Chondrocyte (in vitro differentiated cells): ENCODE results near the gene ARHGAP1. TPM values are rescaled to one million over a fixed set of nuclear protein-coding genes. Genes with fewer than 3 reads are reported as not detected.

ENCODE experiments used
- DNase-seq: peaks from one replicate; pipeline ENCODE4 v3.0.0; 2021; ENCODE audit warnings: mixed read lengths, low spot score
- H3K27ac Mint-ChIP-seq: one replicate; pipeline ENCODE4 v1.8.0; 2021; ENCODE audit warnings: mild to moderate bottlenecking, moderate library complexity, mixed read lengths; ENCODE audit not compliant: unreplicated experiment
- H3K27me3 Mint-ChIP-seq: 2 replicates; pipeline ENCODE4 v1.8.0; 2021; ENCODE audit warnings: low read depth, mixed read lengths
- H3K36me3 Mint-ChIP-seq: 2 replicates; pipeline ENCODE4 v1.8.0; 2021; ENCODE audit warnings: low read depth, mixed read lengths
- H3K4me1 Mint-ChIP-seq: 2 replicates; pipeline ENCODE4 v1.8.0; 2021; ENCODE audit warnings: low read depth, mild to moderate bottlenecking, mixed read lengths
- H3K4me3 Mint-ChIP-seq: one replicate; pipeline ENCODE4 v1.8.0; 2021; ENCODE audit warnings: mild to moderate bottlenecking, moderate library complexity, mixed read lengths; ENCODE audit not compliant: unreplicated experiment
- H3K9me3 Mint-ChIP-seq: 2 replicates; pipeline ENCODE4 v1.8.0; 2021; ENCODE audit warnings: low read depth, mixed read lengths
- long read RNA-seq: library from polyadenylated mRNA; stranded (forward); transcript quantifications from one replicate; pipeline ENCODE4 v2.0.0, GENCODE V29; 2021
- total RNA-seq: library from RNA; stranded (reverse); gene quantifications from 3 replicates; pipeline ENCODE4 v1.2.1, GENCODE V29; 2021
- TF ChIP-seq, protein P1 (sequence below): fragments of 200-600 bp; sonication (generic); IDR thresholded peaks from 2 replicates; pipeline ENCODE4 v1.5.0; 2021; ENCODE audit warnings: antibody characterized with exemption, mild to moderate bottlenecking, moderate library complexity

ARHGAP1 gene
- total RNA-seq, result 109 to 163 TPM (median 155 TPM) in 3 replicates
- long read RNA-seq, transcript ARHGAP1-201 (13 exons, 3,375 nt), result major isoform, 120 of 202 reads
- long read RNA-seq, partial matches to known transcripts, result 40 of 202 reads
- long read RNA-seq, other reads (novel, unspliced or antisense), result 42 of 202 reads

DNA sequence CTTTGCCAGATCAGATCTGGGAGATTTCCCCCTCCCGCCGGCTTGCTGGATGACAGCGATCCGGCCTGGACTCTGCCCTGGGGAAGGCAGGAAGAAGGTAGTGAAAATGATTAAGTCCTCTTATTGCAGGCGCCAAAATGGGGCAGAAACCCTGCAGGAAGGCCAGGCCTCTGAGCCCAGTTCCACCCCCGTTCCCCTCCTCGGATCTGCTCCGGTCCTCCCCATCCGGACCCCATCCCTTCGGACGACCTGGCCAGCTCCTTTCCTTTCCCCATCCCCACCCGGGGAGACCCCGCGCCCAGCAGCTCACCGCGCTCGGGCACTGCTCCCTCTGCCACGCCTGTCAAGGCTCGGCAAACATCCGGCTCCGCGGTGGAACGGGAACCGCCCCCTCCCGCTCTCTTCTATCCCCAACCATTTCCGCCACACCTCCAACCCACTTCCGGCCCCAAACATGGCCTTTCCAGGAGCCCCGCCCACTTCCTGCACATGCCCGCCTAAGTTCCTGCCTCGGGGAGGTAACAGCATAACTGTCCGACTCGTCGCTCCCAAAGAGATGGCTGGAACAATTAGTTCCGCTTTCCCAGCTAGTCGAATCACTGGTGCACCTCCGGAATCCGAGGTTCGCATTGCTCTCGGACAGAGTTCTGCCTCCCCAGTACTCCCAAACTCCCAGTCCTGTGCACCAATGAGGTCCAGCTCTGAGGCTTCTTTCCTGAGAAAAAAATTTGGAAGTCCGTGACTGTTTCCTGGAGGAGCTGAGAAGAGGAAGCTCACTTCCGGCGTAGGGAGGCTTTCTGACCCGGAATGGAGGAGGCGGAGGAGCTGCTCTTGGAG, at the start of gene ARHGAP1, which contains the start of gene ZNF408:
ARHGAP1 (minus strand) TSS at position 379 of the 837 bp plus-strand sequence. CDS start 4,512 bp downstream, outside the sequence.
ZNF408 (plus strand) TSS at position 791 of the 837 bp plus-strand sequence; CDS start at position 808, 17 bp downstream.
- peak; percentile 99 for DNase-seq
- Mint-ChIP-seq H3K36me3 (peaks cover 27% of the 10 kb centered on the region), H3K27me3 (no peaks in the 10 kb centered on the region), H3K4me1 (peaks cover 72% of the 10 kb centered on the region), H3K27ac (peak within 1 kb of the TSS; percentile 100), H3K9me3 (no peaks in the 10 kb centered on the region), H3K4me3 (peak within 1 kb of the TSS; percentile 99)
- TF ChIP-seq, protein P1, sequence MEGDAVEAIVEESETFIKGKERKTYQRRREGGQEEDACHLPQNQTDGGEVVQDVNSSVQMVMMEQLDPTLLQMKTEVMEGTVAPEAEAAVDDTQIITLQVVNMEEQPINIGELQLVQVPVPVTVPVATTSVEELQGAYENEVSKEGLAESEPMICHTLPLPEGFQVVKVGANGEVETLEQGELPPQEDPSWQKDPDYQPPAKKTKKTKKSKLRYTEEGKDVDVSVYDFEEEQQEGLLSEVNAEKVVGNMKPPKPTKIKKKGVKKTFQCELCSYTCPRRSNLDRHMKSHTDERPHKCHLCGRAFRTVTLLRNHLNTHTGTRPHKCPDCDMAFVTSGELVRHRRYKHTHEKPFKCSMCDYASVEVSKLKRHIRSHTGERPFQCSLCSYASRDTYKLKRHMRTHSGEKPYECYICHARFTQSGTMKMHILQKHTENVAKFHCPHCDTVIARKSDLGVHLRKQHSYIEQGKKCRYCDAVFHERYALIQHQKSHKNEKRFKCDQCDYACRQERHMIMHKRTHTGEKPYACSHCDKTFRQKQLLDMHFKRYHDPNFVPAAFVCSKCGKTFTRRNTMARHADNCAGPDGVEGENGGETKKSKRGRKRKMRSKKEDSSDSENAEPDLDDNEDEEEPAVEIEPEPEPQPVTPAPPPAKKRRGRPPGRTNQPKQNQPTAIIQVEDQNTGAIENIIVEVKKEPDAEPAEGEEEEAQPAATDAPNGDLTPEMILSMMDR, result no peak

DNA sequence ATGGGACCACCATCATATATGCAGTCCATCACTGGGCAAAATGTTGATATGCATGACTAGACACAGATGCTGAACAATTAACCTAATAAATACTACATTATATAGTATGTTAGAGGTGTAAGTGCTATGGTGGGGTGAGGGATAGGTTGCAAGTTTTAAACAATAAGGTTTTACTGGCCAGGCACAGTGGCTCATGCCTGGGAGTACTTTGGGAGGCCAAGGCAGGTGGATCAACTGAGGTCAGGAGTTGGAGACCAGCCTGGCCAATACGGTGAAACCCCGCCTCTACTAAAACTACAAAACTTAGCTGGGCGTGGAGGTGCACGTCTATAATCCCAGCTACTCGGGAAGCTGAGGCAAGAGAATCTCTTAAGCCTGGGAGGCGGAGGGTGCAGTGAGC, 46.7 kb upstream of the ARHGAP1 start:
- H3K36me3 Mint-ChIP-seq, result peaks cover 42% of the 10 kb centered on the region
- TF ChIP-seq, protein P1, result no peak
- H3K27me3 Mint-ChIP-seq, result no peaks in the 10 kb centered on the region
- no peak overlapping the region for H3K27ac Mint-ChIP-seq
- H3K4me1 Mint-ChIP-seq, result peaks cover 18% of the 10 kb centered on the region
- H3K4me3 Mint-ChIP-seq, result no peak overlapping the region
- DNase-seq, result peak; percentile 27
- no peaks in the 10 kb centered on the region for H3K9me3 Mint-ChIP-seq

DNA sequence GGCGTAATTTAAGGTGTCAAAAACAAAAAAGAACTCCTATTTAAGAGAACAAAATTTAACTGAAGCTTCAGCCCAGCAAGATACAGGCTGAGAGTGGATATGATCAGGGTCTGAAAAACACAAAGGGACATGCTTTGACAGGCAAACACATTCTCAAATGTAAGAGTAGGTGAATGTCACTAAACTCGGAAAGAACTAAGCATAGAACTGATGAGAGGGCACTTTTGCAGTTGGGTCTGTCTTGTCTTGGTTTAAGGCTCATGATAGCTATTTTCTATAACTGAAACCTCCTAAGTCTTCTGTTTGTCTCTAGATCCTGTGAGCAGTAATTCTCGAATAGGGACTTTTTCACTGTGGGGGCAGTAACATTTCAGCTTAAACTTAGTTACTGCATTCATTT, 45.6 kb upstream of the ARHGAP1 start:
- TF ChIP-seq, protein P1, result no peak
- H3K36me3 Mint-ChIP-seq, result peaks cover 42% of the 10 kb centered on the region
- no peak for DNase-seq
- no peak overlapping the region for H3K4me3 Mint-ChIP-seq
- no peak overlapping the region for H3K27ac Mint-ChIP-seq
- no peaks in the 10 kb centered on the region for H3K27me3 Mint-ChIP-seq
- peaks cover 26% of the 10 kb centered on the region for H3K4me1 Mint-ChIP-seq
- no peaks in the 10 kb centered on the region for H3K9me3 Mint-ChIP-seq

DNA sequence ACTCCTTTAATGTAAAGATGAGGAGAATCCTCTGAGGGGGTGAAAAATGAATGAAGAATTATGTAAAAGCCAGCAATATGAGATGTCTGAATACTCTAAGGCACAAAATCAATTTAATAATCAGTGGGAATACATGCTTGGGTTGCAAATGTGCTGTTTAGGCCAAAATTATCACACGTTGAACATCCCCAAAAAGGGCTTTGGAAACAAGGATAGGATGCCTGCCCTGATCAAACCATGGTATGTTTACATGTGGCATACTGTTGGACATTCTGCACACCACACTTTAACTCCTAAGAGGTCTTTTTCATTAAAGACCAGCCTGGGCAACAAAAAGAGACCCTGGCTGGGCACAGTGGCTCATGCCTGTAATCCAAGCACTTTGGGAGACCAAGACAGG, 44.9 kb upstream of the ARHGAP1 start:
- Mint-ChIP-seq H3K4me1 (peaks cover 26% of the 10 kb centered on the region), H3K27ac (no peak overlapping the region), H3K36me3 (peaks cover 37% of the 10 kb centered on the region), H3K9me3 (no peaks in the 10 kb centered on the region), H3K27me3 (no peaks in the 10 kb centered on the region), H3K4me3 (no peak overlapping the region)
- DNase-seq, result no peak
- TF ChIP-seq, protein P1, result no peak

DNA sequence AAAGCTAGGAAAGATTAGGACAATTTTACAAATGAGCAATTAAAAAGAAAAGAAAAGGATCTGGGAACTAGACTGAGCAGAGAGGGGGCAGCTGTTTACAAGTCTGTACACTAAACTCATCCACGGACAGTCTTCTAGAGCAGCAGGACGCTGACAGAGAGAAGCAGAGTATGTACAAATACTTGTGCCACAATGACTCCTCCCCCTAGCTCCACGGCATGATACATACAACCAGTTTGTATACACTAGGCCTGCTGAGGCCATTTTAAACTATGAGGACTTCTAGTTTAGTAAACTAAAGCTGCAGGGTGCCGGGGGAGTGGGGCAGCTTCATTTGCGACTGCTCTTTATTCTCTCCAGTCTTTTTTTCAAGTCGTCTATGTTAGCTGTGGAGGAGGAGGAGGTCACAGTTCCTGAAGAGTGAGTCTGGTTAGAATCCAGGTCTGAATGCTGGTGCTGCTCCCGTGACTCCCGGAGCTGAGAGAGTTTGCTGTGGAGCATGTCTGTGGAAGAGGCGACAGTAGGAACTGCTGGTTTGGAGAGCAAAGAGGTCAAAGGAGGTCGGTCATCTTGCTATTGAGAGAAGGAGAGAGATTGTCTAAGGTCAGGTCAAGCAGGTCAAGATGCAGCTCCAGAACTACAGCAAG, 43.4 kb upstream of the ARHGAP1 start:
- TF ChIP-seq, protein P1, result no peak
- H3K9me3 Mint-ChIP-seq, result no peaks in the 10 kb centered on the region
- H3K27me3 Mint-ChIP-seq, result no peaks in the 10 kb centered on the region
- peak; percentile 17 for DNase-seq
- peaks cover 34% of the 10 kb centered on the region for H3K36me3 Mint-ChIP-seq
- peaks cover 26% of the 10 kb centered on the region for H3K4me1 Mint-ChIP-seq
- peak overlapping the region; percentile 49 for H3K27ac Mint-ChIP-seq
- H3K4me3 Mint-ChIP-seq, result no peak overlapping the region
